Dedifferentiated amniotic fluid mesenchymal stem cell (primary cell): Measurements from ENCODE around the gene CDX1.

Source experiments
- DNase-seq: peaks from one replicate; pipeline ENCODE4 v3.0.0-alpha.2; 2016; ENCODE audit errors: extremely low spot score

CDX1 gene

GRCh38 chr5:150184006-150184405 lies 17.4 kb downstream of the CDX1 start:
- no peak for DNase-seq

GRCh38 chr5:150184990-150185912 lies 18.7 kb downstream of the CDX1 start:
- DNase-seq: no peak

- DNase-seq: no peak
These were observed 19.6 kb downstream of the CDX1 start for GRCh38 chr5:150186137-150186536.

DNA sequence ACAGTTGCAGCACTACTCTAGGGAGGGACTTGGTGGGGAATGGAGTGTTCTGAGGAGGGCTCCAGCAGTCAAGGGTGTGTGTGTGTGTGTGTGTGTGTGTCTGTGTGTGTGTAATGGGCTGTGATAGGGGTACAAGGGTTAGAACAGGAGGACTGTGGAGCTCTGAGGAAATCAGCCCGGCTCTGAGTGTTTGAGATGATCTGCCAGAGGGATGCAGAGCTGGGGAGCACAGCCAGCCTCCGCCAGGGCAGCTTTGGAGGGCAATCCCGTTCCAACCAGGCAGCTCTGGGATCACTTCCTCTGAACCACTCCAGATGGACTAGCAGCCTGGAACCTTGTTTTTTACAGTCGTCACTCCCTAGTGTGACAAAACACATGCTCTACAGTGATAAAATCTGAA lies 20.3 kb downstream of the CDX1 start:
- no peak for DNase-seq

- DNase-seq: no peak
These were observed 21.7 kb downstream of the CDX1 start for GRCh38 chr5:150188146-150188842.

DNA sequence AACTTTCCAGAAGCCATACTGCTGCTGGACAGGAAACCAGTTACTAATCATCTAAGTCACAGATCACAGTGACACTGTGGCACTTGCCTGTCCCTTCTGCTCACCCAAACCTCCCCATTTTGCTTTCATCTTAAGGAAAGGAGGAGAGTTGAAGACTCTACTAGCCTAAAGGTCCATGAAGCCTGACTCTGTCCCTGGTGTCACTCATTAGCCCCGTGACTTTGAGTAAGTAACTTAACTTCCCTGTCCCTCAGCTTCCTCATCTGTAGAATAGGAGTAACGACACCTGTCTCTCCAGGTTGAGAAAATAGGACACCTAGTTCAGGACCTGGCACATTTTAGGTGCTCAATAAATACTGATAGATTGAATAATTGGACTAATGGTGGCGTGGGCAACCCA lies 22.7 kb downstream of the CDX1 start:
- DNase-seq: no peak

DNA sequence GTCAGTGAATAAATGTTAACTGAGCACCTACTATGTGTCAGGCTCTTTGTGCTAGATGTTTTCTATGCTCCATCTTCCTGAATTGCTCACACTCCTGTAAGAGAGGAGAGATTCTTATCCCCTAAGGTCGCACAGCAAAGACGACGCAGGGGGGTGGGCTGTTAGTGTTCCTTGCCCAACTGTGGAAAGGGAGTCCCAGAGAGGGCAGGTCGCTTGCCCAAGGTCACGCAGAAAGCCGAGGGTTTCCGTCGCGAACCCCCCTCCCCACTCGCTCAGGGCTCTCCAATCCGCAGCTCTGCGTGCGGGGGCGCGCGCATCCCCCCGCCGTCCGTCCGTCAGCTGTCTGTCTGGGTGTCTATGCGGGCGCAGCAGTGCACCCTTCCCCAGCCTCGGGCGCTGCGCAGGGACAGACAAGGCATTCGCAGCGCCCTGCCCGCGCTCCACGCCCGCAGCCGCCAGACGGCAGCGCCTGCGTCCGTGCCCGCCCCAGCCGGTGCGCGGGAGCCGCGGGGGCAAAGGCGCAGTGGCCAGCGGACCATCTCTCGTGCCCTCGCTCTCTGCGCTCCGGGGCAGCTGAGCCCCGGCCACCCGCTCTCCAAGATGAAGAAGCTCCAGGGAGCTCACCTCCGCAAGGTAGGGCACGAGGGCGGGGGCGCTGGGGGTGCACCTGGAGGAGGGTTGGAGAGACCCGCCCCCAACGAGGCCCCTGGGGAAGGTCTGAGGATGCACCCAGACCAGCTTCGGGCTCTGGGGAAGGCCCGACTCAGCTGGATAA lies 23.3 kb downstream of the CDX1 start, which contains the start of gene SLC6A7:
TSS of gene SLC6A7 (plus strand) at position 335 of the 775 bp plus-strand sequence. CDS start at position 601, 266 bp downstream.
- no peak for DNase-seq

DNA sequence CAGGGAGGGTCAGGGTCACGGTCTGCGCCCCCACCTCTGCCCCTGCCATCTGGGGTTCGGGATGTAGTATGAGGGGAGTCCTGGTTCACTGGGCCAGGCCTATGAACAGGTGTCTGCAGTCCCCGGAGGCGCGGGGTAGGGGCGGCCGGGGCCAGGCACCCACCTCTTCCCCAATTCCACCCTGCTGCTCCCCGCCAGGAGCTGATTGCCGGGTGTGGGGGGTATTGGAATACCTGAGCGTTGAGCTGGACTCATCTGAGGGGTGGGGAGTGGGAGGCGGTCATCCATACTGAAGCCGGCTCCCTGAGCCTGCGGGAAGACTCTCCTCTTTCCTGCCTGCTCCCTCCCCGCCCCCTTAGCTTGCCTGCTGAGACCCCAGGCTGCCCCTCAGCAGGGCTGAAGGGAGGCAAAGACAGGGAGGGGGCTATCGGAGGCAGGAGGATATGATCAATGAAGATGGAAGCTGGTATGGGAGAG lies 24.0 kb downstream of the CDX1 start:
- no peak for DNase-seq

GRCh38 chr5:150190987-150191386 lies 24.4 kb downstream of the CDX1 start:
- DNase-seq: no peak

GRCh38 chr5:150192462-150192861 lies 25.9 kb downstream of the CDX1 start:
- no peak for DNase-seq

DNA sequence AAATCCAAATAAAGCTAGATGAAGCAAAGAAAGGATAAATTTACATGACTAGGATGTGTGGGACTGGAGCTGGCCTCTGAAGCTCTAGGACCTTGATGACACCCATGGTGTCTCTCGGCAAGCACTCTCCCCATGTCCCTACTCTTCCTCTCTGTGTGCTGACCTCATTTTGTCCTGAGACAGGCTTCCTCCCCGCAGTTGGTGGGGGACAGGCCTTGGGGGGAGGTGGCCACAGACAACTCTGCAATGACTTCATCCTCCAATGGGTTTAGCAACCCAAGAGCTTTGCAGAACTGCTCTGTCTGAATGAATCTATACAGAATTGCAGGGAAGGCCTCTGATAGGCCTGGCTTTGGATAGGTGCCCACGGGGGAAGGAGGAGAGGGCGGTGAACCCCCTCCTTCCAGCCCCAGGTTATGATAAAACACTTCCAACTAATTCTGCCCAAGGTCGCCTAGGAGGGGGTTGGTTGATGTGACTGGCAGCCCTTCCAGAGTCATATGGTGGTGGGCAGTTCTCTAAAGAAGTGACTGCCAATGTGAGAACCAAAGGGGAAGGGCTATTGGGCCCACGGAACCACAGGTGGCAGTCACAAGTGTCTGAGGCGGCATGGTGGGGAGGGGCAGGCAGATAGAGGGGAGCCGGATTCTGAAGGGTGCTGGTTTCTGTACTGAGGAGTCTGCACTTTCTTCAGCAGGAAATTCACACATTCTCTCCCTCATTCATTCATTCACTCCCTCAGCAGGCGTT lies 29.3 kb downstream of the CDX1 start:
- DNase-seq: no peak

DNA sequence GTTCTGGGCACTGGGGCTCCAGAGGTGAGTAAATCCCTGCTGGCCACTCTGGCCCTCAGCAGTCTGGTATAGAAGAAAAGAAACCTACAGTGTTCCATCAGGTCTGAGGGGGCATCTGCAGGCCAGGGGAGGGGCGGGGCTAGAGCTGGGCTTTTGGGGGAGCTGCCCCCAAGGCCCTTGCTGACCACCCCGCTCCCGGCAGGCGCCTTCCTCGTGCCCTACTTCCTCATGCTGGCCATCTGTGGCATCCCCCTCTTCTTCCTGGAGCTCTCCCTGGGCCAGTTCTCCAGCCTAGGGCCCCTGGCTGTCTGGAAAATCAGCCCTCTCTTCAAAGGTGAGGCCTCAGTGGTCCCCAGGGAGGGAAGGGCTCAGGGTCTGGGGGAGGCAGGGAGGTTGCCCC lies 29.9 kb downstream of the CDX1 start:
- DNase-seq: no peak

DNA sequence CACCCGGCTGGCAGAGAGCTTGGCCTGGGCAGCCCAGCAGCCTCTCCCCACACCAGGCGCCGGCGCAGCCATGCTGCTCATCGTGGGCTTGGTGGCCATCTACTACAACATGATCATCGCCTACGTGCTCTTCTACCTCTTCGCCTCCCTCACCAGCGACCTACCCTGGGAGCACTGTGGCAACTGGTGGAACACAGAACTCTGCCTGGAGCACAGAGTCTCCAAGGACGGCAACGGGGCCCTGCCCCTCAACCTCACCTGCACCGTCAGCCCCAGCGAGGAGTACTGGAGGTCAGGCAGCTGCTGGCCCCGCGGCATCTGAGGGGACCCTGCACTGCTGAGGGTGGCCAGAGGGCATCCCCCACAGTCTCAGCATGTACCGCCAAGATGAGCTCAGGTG lies 30.4 kb downstream of the CDX1 start:
- no peak for DNase-seq

DNA sequence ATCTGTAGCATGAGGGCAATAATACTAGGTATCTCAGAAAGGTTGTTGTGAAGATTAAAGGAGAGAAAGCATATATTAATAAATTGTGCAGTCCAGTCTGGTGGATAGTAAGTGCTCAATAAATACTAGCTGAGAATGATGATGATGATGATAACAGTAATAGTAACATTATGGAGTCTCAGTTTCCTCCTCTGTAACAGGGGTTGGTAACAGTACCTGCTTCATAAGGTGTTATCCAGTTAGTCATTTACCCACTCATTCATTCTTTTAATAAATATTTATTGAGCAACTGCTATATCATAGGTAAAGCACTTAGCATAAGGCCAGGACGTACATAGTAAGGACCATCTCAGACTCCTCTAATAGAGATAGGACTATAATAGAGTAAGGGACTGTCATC lies 30.9 kb downstream of the CDX1 start:
- no peak for DNase-seq

GRCh38 chr5:150202501-150202900 lies 35.9 kb downstream of the CDX1 start:
- no peak for DNase-seq

DNA sequence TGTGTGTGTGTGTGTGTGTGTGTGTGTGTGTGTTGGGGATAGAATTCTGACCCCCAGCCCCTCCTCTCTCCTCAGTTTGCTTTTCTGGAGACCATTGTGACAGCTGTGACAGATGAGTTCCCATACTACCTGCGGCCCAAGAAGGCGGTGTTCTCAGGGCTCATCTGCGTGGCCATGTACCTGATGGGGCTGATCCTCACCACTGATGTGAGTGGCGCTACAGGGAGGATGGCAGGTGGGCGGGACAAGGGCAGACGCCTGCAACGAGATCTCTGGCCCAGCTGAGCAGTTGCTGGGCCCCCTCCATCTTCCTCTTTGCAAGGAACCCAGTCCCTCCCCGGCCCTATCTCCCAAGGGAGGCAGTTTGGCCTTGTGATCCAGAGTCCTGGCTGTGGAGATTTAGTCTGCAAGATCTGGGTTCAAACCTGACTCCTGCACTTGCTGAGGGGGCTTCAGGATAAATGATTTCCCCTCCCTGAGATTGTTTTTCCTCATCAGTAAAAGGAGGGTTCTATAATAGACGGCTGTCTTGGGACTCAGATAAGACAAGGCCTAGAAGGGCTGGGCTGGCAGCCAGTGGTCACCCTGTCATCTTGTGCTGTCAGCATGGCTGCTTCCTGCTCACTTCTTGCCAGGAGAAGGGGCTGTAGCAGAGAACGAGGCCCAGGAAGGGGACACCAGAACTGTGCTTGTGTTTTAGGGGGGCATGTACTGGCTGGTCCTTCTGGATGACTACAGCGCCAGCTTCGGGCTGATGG lies 37.4 kb downstream of the CDX1 start:
- no peak for DNase-seq

DNA sequence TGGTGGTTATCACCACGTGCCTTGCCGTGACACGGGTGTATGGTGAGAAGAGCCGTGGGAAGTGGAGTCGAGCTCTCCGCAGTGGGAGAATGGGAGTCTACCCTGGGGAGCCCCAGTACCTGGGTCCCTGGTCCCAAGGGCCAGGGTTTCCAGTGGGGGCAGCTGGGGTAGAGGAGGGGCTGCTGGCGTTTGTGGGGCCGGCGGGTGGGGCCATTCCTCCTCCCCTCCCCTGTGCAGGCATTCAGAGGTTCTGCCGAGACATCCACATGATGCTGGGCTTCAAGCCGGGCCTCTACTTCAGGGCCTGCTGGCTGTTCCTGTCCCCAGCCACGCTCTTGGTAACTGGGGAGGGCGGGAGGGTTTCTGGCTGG lies 38.0 kb downstream of the CDX1 start:
- no peak for DNase-seq

GRCh38 chr5:150206098-150206778 lies 39.7 kb downstream of the CDX1 start:
- DNase-seq: no peak

DNA sequence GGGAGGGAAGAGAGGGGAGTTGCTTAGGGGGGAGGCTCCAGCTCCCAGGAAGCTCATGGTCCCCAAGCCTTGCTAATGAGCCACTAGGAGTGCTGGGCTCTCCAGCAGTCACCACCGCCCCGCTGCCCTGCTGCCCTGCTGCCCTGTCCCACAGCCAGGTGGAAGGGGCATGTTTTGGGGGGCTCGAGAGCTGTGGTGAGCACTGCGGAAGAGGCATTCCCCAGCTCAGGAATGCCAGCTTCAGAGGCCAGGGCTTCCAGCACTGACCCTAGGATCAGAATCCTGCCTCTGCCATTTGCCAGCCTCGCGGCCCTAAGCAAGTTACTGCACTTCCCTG lies 40.2 kb downstream of the CDX1 start:
- no peak for DNase-seq
